Heart right ventricle (tissue), 16 donors: ENCODE measurements around the gene ARHGAP33. TPM values are rescaled to one million over a fixed set of nuclear protein-coding genes. Genes with fewer than 3 reads are reported as not detected.

Source experiments
- ATAC-seq, 8 donors: fragments of 200-7000 bp; cut with Tn5 transposase; one replicate each; pipeline ENCODE4 v1.9.1; 2020; ENCODE audit warnings: mild to moderate bottlenecking in 8 of 8, moderate library complexity in 8 of 8, moderate number of reproducible peaks in 1 of 8
- DNase-seq, 2 donors: peaks; one replicate each; pipeline ENCODE4 v3.0.0-alpha.2; 2020
- H3K27ac ChIP-seq, 10 donors: fragments of 200-600 bp; sonication (generic) in 2 of 10; one replicate each; pipeline versions ENCODE4 v1.5.0 to v1.8.0; 2020 to 2022; ENCODE audit warnings: mild to moderate bottlenecking in 3 of 10
- H3K27me3 ChIP-seq, 7 donors: fragments of 200-600 bp; one replicate each; pipeline ENCODE4 v1.8.0; 2021 to 2022; ENCODE audit warnings: mild to moderate bottlenecking in 2 of 7
- H3K36me3 ChIP-seq, 9 donors: fragments of 200-600 bp; sonication (generic) in 1 of 9; one replicate each; pipeline versions ENCODE4 v1.5.0 to v1.8.0; 2020 to 2022; ENCODE audit warnings: mild to moderate bottlenecking in 2 of 9
- H3K4me1 ChIP-seq, 9 donors: fragments of 200-600 bp; sonication (generic) in 1 of 9; one replicate each; pipeline versions ENCODE4 v1.5.0 to v1.8.0; 2020 to 2022; ENCODE audit warnings: mild to moderate bottlenecking in 4 of 9
- H3K4me3 ChIP-seq, 10 donors: fragments of 200-600 bp; sonication (generic) in 2 of 10; one replicate each; pipeline versions ENCODE4 v1.5.0 to v1.8.0; 2020 to 2022; ENCODE audit warnings: mild to moderate bottlenecking in 7 of 10, moderate library complexity in 2 of 10
- H3K9me3 ChIP-seq, 11 donors: fragments of 200-600 bp in 10 of 11; sonication (generic) in 2 of 11; one replicate each; pipeline versions ENCODE4 v1.5.0 to v1.8.0; 2013 to 2022; ENCODE audit warnings: mild to moderate bottlenecking in 2 of 11, control low read depth in 1 of 11, moderate library complexity in 1 of 11
- CTCF ChIP-seq, 9 donors: fragments of 200-600 bp; sonication (generic) in 2 of 9; IDR thresholded peaks; one replicate each; pipeline versions ENCODE4 v1.5.0 to v1.8.0; 2021 to 2022; ENCODE audit warnings: antibody characterized with exemption in 9 of 9, mild to moderate bottlenecking in 5 of 9, moderate library complexity in 1 of 9
- WGBS, 2 donors: extraction: QIAGEN DNeasy Blood & Tissue Kit; methylation state at CpG; one replicate each; pipeline ENCODE4 v1.1.7; 2013; ENCODE audit warnings: inconsistent platforms in 1 of 2; 5-methylcytosine and 5-hydroxymethylcytosine counted together
- intact Hi-C, 10 donors: fragments of 100-400 bp; cut with DNase I; formaldehyde crosslinking; loops; one replicate each; pipeline versions ENCODE4 v1.11.1 to v1.14.2; 2022
- polyA plus RNA-seq, 2 donors: library from polyadenylated mRNA; stranded (reverse); fragments of 200-250 nt; gene quantifications; one replicate each; pipeline ENCODE4 v1.2.3, GENCODE V29; 2013
- total RNA-seq, 10 donors: library from RNA; stranded (reverse); fragmentation: NEBNext Ultra II Directional in 3 of 10; extraction: Animal tissue kit (Norgen Biotek cat#: 25700) in 3 of 10; gene quantifications; one replicate each; pipeline versions ENCODE4 v1.2.1 to v1.2.4, GENCODE V29; 2021 to 2023
- donor health status: Arrhythmogenic right ventricular cardiomyopathy.
- donor health status: ischemic (EF 13 %, LVEDD 7.1; RV severe dilation, severe dysfunction).
- donor health status: healthy with polysubstance abuse.
- donor health status: DM: no; HTN: yes; CAD: no.
- donor health status: DM: no; HTN: no; CAD: no.
- donor health status: ischemic (EF 25% LVEDD 6.9; RV normal size, moderate dysfunction).
- donor health status: ischemic (EF 25% LVEDD 5.7; RV mildly dilated, moderate dysfunction).
- donor health status: healthy.
- donor health status: DM: yes; HTN: yes; CAD: no.
- donor health status: Ischemic cardiomyopathy.
- donor health status: ischemic (EF 35%, LVEDD 5.7; RV mildly dilated, moderate dysfunction).
- donor health status: nonischemic (EF 11% LVEDD 7.7; RV severe dilation, severe dysfunction).
- donor health status: DM: yes; HTN: yes; CAD: no.
- donor health status: PGD.
- donor health status: ischemic (EF 29% LVEDD 5.4; RV normal size, mild dysfunction).
- donor health status: nonischemic (EF 23%, LVEDD 6.1; RV moderate dilation, normal function).

Gene ARHGAP33
- total and polyA plus RNA-seq, 12 donors, result 1.3 to 10.1 (median 5.6) TPM

- 72 to 73% methylated on average over 18 of the region's 18 CpGs for WGBS, 2 donors
- no peak for TF ChIP-seq CTCF (IDR thresholded peaks at IDR 0.05)
- DNase-seq (no peak), ATAC-seq (no peak)
- Histone ChIP-seq H3K4me1 (no peaks in the 10 kb centered on the region), H3K36me3 (no peaks in the 10 kb centered on the region), H3K27me3 (peaks cover 0 to 52% (median 13%) of the 10 kb centered on the region in 7 donors), H3K4me3 (no peak overlapping the region), H3K27ac (no peak overlapping the region), H3K9me3 (peaks cover 0 to 2% (median 0%) of the 10 kb centered on the region in 11 donors)
- intact Hi-C loops, result loop anchor here in 2 of 10 donors (10.0 kb wide), 1 partner anchor 117 kb away; no protein-coding TSS in a partner anchor
Observed at GRCh38 chr19:35811317-35812219, 36.2 kb downstream of the ARHGAP33 start.

GRCh38 chr19:35812220-35813042 is 37.1 kb downstream of the ARHGAP33 start, which contains the start of gene PRODH2:
Gene PRODH2 (minus strand): TSS chr19:35812845. CDS start chr19:35812805, 40 bp downstream.
- WGBS, 2 donors, result 76 to 77% methylated on average over 26 of the region's 26 CpGs
- TF ChIP-seq CTCF (IDR thresholded peaks at IDR 0.05), result no peak
- Histone ChIP-seq H3K27me3 (peaks cover 0 to 55% (median 16%) of the 10 kb centered on the region in 7 donors), H3K27ac (no peak within 1 kb of the TSS), H3K4me3 (no peak within 1 kb of the TSS), H3K4me1 (no peaks in the 10 kb centered on the region), H3K9me3 (peaks cover 0 to 2% (median 0%) of the 10 kb centered on the region in 11 donors), H3K36me3 (no peaks in the 10 kb centered on the region)
- intact Hi-C loops, result loop anchor here in 2 of 10 donors (10.0 kb wide), 1 partner anchor 118 kb away; no protein-coding TSS in a partner anchor
- ATAC-seq, result no peak
- DNase-seq, result no peak

- no peaks in the 10 kb centered on the region for H3K4me1 ChIP-seq
- WGBS, 2 donors, result 85% methylated on average over 11 of the region's 11 CpGs
Observed at GRCh38 chr19:35813043-35813890, 37.9 kb downstream of the ARHGAP33 start.

More at GRCh38 chr19:35813043-35813890, 37.9 kb downstream of the ARHGAP33 start:
- no peak overlapping the region for H3K27ac ChIP-seq
- H3K27me3 ChIP-seq, result peaks cover 0 to 59% (median 23%) of the 10 kb centered on the region in 7 donors
- no peak for TF ChIP-seq CTCF (IDR thresholded peaks at IDR 0.05)
- no peak for DNase-seq
- ATAC-seq, result no peak
- peaks cover 0 to 2% (median 0%) of the 10 kb centered on the region in 11 donors for H3K9me3 ChIP-seq
- no peak overlapping the region for H3K4me3 ChIP-seq
- intact Hi-C loops, result loop anchor here in 2 of 10 donors (10.0 kb wide), 1 partner anchor 118 kb away; no protein-coding TSS in a partner anchor
- no peaks in the 10 kb centered on the region for H3K36me3 ChIP-seq
